Hepatocyte (in vitro differentiated cells): ENCODE data around the gene TMSB4X.

Experiments used
- CTCF ChIP-seq: fragments of 200-600 bp; sonication (generic); IDR thresholded peaks from 2 replicates; pipeline ENCODE4 v1.5.1; 2016; ENCODE audit warnings: antibody characterized with exemption, mild to moderate bottlenecking; ENCODE audit not compliant: poor library complexity
- EZH2 ChIP-seq: fragments of 200-600 bp; sonication (generic); IDR thresholded peaks from 2 replicates; pipeline ENCODE4 v1.6.1; 2016; ENCODE audit warnings: antibody characterized with exemption, mild to moderate bottlenecking, borderline replicate concordance

- no peak for TF ChIP-seq EZH2
- no peak for TF ChIP-seq CTCF
Measured at GRCh38 chrX:12971282-12972003, 3.5 kb upstream of the TMSB4X start.
